K562 (cell line): ENCODE data around the gene UBR3. TPM values are rescaled to one million over a fixed set of nuclear protein-coding genes. Genes with fewer than 3 reads are reported as not detected.

ENCODE experiments used
- E2F8 ChIP-seq: fragments of 450-650 bp; IDR thresholded peaks from 2 replicates; pipeline ENCODE4 v1.7.1; 2018; ENCODE audit warnings: mild to moderate bottlenecking, low read depth; ENCODE audit not compliant: partially characterized antibody
- HNRNPK ChIP-seq: fragments of 200-400 bp; formaldehyde crosslinking; IDR thresholded peaks from one replicate; pipeline ENCODE4 v1.6.1; 2018; ENCODE audit warnings: mild to moderate bottlenecking, low read depth, low read length; ENCODE audit not compliant: poor library complexity, severe bottlenecking
- ZC3H8 ChIP-seq: fragments of 450-650 bp; IDR thresholded peaks from 2 replicates; pipeline ENCODE4 v1.6.1; 2017
- ZNF124 ChIP-seq: sonication (generic); formaldehyde crosslinking; IDR thresholded peaks from 2 replicates; pipeline ENCODE4 v1.8.1; 2022; ENCODE audit warnings: missing genetic modification reagents
- ZNF583 ChIP-seq: fragments of 250-450 bp; sonication (Bioruptor Pico); IDR thresholded peaks from 2 replicates; pipeline ENCODE4 v1.4.0; 2020
- ZNF639 ChIP-seq, 2 experiments: fragments of 200-800 bp in 1 of 2; sonication (Bioruptor generic) in 1 of 2; sonication (generic) in 1 of 2; formaldehyde crosslinking in 1 of 2; IDR thresholded peaks in 1 of 2; conservative IDR thresholded peaks in 1 of 2; 2 replicates each; pipeline versions ENCODE4 v1.5.0 to v1.6.1; 2016 to 2020; ENCODE audit warnings: missing compliant biosample characterization in 1 of 2, missing genetic modification characterization in 1 of 2, missing genetic modification reagents in 1 of 2
- polyA plus RNA-seq, 8 experiments: library from polyadenylated mRNA; depleted of rRNA in 4 of 8; stranded (reverse) in 5 of 8; unstranded in 3 of 8; fragments of >200 nt; fragmentation: Nextera tagmentation in 2 of 8; fragmentation: Illumina TruSeq in 1 of 8; extraction: Ambion mirVana in 2 of 8; extraction: Trizol in 1 of 8; gene quantifications; 2 replicates each; pipeline versions ENCODE4 v1.2.1 to v1.2.3, GENCODE V29; 2011 to 2014; ENCODE audit warnings: inconsistent platforms in 1 of 8, missing spikeins in 1 of 8
- total RNA-seq, 7 experiments: library from RNA; depleted of rRNA in 6 of 7; stranded (reverse); fragments of >200 nt in 6 of 7; fragmentation: Illumina TruSeq in 2 of 7; extraction: Trizol in 2 of 7; gene quantifications; 2 replicates each; pipeline versions ENCODE4 v1.2.1 to v1.2.3, GENCODE V29; 2011 to 2021; ENCODE audit warnings: low replicate concordance in 1 of 7
- TF ChIP-seq, protein P1 (sequence below): fragments of 450-650 bp; formaldehyde crosslinking; IDR thresholded peaks from 2 replicates; pipeline ENCODE4 v1.4.0; 2020; ENCODE audit warnings: mild to moderate bottlenecking, mixed read lengths

The UBR3 gene
- total and polyA plus RNA-seq, 9 of the 15 experiments (the other 6 are each of a cell fraction or from before 2014, with no cell fraction given), result 14.4 to 63.5 (median 40.4) TPM

- TF ChIP-seq ZNF583 (no peak), ZNF124 (CRISPR knock-in tag) (no peak), ZNF639 (CRISPR knock-in tag; conservative IDR thresholded peaks at IDR 0.05 in 1 of 2, IDR thresholded peaks at IDR 0.05 in 1 of 2) (no peak), E2F8 (no peak), ZC3H8 (no peak), HNRNPK (no peak)
- TF ChIP-seq, protein P1, sequence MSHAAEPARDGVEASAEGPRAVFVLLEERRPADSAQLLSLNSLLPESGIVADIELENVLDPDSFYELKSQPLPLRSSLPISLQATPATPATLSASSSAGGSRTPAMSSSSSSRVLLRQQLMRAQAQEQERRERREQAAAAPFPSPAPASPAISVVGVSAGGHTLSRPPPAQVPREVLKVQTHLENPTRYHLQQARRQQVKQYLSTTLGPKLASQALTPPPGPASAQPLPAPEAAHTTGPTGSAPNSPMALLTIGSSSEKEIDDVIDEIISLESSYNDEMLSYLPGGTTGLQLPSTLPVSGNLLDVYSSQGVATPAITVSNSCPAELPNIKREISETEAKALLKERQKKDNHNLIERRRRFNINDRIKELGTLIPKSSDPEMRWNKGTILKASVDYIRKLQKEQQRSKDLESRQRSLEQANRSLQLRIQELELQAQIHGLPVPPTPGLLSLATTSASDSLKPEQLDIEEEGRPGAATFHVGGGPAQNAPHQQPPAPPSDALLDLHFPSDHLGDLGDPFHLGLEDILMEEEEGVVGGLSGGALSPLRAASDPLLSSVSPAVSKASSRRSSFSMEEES, result no peak
These were observed 199.1 kb downstream of the UBR3 start (continued) for GRCh38 chr2:170026361-170026760.
